ENCODE results near the gene ADCK1.

GRCh38 chr14:77812028-77812427, 12.1 kb downstream of the ADCK1 start:
- TF ChIP-seq CTCF (IDR thresholded peaks at IDR 0.05) (no peak), ELF4 (CRISPR knock-in tag; IDR thresholded peaks at IDR 0.05; ENCODE audit: low read depth) (no peak), ZNF232 (CRISPR knock-in tag; IDR thresholded peaks at IDR 0.05) (no peak), ZNF396 (CRISPR knock-in tag; IDR thresholded peaks at IDR 0.05; ENCODE audit: borderline replicate concordance) (no peak), ZNF317 (CRISPR knock-in tag; IDR thresholded peaks at IDR 0.05; ENCODE audit: borderline replicate concordance, low read depth) (no peak), RELA (CRISPR knock-in tag; IDR thresholded peaks at IDR 0.05; ENCODE audit: borderline replicate concordance) (no peak), SMAD4 (CRISPR knock-in tag; IDR thresholded peaks at IDR 0.05) (no peak), JAZF1 (CRISPR knock-in tag; IDR thresholded peaks at IDR 0.05) (no peak)
- TF ChIP-seq, protein P1, sequence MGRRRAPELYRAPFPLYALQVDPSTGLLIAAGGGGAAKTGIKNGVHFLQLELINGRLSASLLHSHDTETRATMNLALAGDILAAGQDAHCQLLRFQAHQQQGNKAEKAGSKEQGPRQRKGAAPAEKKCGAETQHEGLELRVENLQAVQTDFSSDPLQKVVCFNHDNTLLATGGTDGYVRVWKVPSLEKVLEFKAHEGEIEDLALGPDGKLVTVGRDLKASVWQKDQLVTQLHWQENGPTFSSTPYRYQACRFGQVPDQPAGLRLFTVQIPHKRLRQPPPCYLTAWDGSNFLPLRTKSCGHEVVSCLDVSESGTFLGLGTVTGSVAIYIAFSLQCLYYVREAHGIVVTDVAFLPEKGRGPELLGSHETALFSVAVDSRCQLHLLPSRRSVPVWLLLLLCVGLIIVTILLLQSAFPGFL (CRISPR knock-in tag; IDR thresholded peaks at IDR 0.05; ENCODE audit: borderline replicate concordance), result no peak
- TF ChIP-seq, protein P2, sequence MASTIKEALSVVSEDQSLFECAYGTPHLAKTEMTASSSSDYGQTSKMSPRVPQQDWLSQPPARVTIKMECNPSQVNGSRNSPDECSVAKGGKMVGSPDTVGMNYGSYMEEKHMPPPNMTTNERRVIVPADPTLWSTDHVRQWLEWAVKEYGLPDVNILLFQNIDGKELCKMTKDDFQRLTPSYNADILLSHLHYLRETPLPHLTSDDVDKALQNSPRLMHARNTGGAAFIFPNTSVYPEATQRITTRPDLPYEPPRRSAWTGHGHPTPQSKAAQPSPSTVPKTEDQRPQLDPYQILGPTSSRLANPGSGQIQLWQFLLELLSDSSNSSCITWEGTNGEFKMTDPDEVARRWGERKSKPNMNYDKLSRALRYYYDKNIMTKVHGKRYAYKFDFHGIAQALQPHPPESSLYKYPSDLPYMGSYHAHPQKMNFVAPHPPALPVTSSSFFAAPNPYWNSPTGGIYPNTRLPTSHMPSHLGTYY (CRISPR knock-in tag; IDR thresholded peaks at IDR 0.05), result no peak
- TF ChIP-seq, protein P3, sequence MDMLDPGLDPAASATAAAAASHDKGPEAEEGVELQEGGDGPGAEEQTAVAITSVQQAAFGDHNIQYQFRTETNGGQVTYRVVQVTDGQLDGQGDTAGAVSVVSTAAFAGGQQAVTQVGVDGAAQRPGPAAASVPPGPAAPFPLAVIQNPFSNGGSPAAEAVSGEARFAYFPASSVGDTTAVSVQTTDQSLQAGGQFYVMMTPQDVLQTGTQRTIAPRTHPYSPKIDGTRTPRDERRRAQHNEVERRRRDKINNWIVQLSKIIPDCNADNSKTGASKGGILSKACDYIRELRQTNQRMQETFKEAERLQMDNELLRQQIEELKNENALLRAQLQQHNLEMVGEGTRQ (CRISPR knock-in tag; IDR thresholded peaks at IDR 0.05), result no peak

All from WTC11 (cell line).